NCI-H345 (cell line): ENCODE data around the gene MDM2.

Experiments used
- DNase-seq: peaks from one replicate; lab custom pipeline; 2025; lab: John Stamatoyannopoulos, UW

The MDM2 gene

DNA sequence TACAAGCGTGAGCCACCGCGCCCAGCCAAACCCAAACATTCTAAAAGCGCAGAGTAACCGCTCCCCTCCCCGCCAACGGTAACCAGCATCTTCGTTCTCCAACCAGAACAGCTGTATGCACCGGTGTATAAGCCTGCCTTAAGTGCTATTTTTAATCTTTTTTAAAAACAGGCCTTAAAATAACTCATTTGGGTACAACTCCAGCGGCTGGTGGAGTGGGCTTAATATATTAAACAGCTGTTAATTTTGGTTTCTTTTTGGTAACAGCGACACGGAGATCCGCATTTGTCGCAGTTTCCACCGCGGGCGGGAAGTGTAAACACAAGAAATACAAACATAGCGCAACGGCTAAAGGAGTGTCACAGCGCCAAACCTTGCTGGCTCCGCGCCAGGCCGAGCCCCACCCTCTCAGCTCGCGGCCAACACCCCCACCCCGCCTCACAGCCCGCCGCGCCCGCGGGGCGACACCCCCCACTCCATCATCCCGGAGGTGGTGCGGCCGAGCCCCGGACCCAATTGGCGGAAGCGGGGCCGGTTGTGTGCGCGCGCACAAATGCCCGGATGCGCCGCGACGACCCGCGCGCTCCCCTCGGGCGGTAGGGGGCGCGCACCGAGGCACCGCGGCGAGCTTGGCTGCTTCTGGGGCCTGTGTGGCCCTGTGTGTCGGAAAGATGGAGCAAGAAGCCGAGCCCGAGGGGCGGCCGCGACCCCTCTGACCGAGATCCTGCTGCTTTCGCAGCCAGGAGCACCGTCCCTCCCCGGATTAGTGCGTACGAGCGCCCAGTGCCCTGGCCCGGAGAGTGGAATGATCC is at the start of gene MDM2:
MDM2 (plus strand) TSS at position 602 of the 812 bp plus-strand sequence. CDS start 301 bp downstream, outside the sequence.
- DNase-seq, result peak; percentile 98

DNA sequence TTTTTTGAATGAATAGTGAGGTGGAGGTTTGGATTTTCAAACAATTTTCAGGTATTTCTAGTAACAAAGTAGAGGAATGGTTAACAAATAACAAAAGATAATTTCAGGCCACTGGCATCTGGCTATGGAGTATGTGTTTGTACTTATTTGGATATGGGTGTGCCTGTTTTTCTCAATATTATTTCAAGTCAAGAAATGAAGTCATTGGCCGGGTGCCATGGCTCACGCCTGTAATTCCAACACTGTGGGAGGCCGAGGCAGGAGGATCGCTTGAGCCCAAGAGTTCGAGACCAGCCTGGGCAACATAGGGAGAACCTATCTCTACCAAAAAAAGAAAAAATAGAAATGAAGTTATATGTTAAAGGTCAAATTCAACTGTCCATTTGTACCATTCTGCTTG is 48.1 kb upstream of the MDM2 start:
- DNase-seq, result no peak

DNA sequence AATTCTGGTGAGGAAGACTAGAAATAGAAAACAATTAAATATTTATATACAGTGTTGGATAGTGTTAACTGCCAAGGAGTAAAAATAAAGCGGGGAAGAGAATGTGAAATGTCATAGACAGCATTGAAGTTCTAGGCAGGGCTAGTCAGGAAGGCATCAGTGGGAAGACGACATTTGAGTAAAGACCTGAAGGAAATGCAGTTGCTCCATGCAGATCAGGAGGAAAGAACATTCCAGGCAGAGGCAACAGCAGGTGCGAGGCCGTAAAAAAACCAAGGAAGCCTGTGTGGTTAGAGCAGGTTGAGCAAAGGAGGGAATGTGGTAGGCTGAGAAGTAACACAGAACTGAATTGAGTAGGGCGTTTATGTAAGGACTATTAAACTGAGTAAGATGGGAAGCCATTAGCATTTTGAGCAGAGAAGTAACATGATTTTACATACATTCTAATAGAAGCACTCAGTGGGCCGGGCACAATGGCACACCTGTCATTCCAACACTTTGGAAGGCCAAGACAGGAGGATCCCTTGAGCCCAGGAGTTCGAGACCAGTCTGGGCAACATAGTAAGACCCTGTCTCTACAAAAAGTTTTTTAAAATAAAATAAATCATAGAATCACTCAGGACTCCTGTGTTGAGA is 47.1 kb upstream of the MDM2 start:
- no peak for DNase-seq

DNA sequence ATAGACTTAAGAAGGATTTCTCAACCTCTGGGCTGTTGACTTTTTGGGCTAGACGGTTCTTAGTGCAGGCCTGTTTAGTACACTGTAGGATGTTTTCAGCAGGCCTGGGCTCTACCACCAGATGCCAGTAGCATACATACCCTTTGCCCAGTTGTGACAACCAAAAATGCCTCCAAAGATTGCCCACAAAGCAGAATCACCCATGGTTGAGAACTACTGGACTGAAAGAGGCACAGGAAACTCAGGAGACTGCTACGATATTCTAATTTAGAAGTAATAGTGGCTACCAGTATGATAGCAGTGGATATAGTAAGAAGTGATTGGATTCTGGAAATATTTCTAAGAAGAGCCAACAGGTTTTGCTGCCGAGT is 46.5 kb upstream of the MDM2 start:
- no peak for DNase-seq

DNA sequence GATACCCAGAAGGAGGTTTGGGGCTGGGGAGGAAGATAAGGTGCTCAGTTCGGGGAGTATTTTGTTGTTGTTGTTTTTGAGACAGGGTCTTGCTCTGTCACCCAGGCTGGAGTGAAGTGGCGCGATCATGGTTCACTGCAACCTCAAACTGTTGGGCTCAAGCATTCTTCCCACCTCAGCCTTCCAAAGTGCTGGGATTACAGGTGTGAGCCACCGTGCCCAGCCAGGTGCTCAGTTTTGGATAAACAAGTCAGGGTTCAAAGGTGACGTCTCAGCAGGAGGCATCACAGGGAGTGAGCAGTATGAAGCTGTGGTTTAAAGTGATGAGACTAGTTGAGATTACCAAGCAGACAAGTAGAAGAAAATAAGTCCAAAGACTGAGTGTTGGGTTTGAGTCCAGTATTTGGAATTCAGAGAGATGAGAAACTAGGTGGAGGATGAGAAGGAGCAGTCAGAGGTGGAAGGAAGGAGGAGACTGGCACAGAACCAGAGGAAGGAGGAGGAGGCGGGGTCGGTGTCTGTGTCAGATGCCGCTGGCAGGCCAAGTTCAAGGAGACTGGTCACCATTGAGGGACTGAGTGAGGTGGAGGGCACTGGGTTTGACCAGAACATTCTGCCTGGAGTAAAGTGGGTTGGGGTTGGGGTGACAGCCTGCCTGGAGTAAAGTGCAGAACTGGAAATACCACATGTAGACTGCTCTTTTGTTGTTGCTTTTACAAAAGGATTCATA is 45.9 kb upstream of the MDM2 start:
- no peak for DNase-seq

DNA sequence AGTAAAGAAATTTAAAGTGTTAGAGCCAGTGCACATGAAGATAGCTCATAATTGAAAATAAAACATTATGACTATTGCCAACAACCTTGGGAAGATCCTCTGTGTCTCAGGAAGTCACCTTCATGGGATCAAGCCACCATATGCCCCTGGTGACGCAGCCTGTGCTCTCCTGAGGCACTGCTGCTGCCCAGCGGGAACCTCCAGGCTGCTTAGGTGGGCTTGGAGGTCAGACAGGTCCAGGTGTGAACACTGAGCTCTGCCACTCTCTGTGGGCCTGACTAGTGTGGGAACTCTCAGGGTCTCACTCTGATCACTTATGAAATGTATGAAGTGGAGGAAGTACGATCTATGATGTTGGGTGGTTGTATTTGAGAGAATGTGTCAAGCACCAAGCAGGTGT is 45.3 kb upstream of the MDM2 start:
- no peak for DNase-seq

DNA sequence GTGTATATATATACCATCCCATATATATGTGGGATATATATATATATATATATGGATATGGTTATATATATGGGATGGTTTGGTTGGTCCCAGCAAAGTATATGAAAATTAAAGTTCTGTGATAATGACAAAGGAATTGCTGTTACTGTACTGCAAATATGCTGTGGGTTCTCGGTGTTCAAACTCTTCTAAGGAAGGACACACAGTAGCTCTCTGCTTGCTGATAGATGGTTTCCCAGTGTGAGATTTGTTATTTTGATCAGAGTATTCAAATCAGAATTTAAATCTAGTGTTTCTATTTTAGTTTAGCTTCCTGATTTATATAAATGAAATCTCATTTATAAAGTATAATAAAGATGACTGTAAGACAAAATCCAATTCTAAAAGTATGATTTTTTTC is 42.3 kb upstream of the MDM2 start:
- no peak for DNase-seq

DNA sequence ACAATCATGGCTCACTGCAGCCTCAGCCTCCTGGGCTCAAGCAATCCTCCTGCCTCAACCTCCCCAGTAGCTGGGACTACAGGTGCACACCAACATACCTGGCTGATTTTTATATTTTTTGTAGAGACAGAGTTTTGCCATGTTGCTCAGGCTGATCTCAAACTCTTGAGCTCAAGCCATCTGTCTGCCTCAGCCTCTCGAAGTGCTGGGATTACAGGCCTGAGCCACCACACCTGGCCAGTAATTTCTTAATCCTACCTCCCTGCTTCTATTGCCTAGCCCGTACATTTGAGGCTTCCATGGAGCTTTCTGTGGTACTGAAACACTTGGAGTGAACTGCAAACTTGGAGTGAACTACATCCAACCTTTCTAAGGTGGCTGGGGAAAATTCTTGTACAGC is 41.3 kb upstream of the MDM2 start:
- no peak for DNase-seq

DNA sequence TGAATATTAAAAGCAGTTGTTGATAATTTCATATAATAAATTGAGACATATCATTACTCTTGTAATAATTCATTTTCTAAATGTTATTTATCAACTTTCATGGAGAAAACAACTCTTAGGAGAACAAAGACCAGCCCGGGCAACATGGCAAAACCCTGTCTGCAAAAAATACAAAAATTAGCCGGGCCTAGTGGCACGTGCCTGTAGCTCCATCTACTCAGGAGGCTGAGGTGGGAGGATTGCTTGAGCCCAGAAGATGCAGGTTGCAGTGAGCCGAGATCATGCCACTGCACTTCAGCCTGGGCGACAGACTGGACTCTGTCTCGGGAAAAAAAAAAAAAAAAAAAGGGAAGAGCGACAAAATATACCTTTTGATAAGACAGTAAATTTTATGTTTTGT is 40.8 kb upstream of the MDM2 start:
- no peak for DNase-seq

DNA sequence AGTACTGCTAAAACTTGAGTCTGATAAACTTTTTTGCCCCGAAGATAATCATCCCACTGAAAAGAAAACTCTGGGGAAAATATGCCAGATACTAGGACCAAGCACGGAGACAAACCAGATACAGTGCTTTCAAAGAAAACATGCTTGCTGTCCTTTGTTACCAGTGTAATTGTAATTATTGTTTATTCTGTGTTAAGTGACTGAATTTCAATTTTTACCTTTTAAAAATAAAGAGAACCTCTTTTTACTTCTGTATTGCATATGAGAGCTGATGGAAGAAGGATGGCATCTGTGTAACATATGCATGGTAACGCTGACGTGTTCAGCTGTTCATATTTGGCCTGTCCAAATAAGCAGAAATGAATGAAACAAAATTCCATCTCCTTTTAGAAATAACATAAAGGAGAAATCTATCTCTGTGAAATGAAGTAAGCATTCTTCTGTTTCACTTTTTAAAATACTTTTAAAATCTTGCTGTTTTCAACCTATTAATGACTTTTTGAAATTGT is 39.5 kb upstream of the MDM2 start:
- no peak for DNase-seq

DNA sequence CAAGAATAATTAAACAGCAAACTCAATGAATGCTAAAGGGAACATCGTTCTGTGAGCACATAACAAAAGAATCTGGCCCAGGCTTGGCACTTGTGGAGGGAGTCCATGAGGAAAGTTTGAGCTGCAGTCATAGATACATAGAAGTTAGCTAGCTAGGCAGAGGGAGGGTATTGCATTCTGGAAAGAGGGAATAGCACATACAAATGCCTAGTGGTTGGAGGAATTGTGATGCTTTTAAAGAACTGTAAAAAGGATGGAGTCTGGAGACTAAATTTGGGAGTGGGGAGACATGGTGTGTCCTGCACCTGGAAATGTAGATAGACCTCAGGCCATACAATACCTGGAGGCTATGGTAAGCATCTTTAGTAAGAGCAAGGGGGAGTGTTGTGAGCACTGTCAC is 38.0 kb upstream of the MDM2 start:
- DNase-seq, result no peak

DNA sequence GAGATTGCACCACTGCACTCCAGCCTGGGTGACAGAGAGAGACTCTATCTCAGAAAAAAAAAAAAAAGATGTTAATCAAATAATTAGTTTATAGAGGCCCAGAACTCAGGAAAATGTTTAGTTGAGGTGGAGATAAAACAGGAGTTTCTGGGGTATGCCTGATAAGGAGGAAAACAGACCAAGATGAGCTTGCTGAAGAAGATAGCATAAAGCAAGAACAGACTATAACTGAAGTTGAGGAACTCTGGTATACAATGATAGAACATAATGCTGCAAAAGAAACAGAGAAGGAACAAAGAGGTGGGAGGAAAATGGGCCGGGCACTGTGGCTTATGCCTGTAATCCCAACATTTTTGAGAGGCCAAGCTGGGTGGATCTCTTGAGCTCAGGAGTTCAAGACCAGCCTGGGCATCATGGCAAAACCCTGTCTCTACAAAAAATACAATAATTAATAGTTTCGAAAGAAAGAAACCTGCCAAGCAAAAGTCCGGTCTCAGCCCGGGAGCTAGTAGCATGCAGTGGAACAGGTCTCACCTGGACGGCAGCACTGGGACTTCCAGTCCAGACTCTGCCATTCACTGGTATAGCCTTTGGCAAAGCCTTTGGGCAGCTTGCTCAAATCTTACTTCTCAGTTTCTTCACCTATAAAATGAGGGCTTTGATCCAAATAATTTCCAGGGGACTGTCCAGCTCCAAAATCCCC is 36.6 kb upstream of the MDM2 start:
- no peak for DNase-seq

DNA sequence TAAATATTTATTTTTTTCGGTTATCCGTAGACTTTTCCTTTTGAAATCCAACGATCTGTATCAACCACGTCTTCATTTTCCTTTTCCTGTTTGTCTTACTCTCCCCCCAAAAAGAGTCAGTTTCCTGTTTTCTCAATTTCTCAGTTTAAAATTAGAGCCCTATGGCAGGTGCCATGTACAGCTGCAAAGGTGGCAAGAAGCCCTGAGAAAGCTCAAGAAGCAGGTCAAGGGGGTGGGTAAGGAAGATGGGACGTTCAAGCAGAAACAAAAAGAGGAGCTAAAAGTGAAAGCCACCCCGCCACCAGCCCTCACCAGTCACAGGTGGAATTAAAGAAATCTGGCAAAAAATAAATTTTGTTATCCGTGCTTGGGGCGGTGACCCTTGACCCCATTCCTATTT is 35.3 kb upstream of the MDM2 start:
- DNase-seq, result no peak

DNA sequence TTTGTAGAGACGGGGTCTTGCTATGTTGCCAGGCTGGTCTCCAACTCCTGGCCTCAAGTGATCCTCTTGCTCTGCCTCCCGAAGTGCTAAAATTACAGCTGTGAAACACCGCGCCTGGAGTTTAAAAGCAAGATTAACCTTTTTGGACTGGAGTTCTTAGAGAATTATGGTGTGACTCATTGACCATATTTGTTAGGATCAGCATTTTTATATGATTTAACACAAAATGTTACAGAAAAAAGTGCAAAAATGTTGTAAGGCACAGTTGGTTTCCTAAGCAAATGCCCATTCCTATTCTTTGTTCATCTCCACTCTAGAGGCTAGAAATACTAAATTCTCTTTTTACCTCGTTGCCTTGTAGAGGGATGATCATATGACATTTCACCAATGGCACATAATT is 34.4 kb upstream of the MDM2 start:
- DNase-seq, result no peak

DNA sequence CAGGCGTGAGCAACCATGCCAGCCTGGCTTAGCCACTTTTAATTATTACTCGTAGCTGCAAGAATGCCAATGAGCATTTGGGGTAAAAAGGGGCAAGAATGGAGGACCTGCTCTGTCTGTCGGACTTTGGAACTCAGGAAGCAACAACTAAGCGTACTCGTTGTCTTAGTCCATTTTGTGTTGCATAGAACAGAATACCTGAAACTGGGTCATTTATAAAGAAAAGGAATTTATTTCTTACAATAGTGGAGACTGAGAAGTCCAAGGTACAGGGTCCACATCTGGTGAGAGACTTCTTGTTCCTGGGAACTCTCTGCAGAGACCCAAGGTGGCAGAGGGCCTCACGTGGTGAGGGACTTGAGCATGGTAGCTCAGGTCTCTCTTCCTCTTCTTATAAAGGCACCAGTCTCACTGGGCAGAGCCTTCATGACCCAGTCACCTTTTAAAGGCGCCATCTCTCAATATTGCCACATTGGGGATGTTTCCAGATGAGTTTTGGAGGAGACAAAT is 32.8 kb upstream of the MDM2 start:
- no peak for DNase-seq

DNA sequence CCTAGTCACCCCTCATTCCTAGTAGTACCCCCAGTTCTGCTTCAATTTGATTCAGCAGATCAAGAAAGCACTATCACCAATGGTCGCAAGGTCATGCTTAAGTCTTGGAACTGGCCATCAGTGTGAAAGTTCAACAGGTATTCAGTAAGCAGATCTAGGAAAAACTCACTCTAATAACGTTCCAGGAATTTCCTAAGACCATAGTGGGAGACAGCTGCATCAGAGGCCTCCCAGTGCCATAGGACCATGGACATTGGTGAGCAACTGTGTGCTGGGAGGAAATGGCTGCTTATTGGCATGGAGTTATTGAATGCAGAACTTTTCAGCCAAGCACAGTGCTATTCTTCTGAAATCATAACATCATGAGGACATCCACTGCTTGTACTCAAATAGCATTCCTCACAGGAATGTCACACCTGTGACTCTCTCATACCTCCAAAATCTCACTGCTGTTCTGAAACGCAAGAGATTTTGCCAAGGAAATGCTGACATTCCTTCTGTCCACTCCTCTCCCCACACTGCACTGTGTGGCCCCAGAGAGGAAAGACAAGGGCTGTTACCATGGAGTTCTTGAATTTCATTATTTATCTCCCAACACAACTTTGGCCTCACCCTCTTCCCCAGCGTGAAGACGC is 30.9 kb upstream of the MDM2 start:
- no peak for DNase-seq

DNA sequence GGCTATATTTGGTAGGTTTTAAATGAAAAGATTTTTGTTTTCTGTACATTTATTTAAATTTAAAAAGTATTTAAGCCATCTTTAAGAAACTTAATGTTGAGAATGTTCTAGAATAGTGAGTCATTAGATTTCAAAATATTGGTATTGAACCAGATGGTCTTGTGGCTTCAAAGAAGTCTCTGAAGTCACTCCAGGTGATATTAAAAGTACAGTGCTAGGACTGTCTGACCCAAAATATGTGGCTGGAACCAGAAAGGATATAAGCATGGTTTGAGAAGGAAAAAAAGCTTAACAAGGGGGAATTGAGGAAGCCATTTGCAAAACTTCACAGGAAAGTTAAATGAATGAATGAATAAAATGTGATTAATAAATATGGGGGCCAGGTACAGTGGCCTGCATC is 28.7 kb upstream of the MDM2 start:
- DNase-seq, result no peak

DNA sequence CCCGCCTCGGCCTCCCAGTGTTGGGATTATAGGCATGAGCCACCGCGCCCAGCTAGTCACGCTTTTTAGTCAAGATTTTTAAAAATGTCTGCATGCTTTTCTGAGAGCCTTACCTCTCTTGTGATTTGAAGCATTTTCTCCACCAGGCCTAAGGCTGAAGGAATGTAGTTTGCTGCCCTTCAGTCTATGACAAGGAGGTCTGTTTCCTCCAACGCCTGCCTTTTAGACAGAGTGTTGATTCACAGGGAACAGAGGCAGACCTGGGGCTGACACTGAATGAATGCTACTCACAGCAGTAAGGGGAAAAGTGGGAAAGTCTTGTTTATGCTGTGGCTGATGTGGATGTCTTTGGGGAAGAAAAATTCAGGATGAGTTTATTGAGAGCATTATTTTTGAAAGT is 27.2 kb upstream of the MDM2 start:
- DNase-seq, result no peak

DNA sequence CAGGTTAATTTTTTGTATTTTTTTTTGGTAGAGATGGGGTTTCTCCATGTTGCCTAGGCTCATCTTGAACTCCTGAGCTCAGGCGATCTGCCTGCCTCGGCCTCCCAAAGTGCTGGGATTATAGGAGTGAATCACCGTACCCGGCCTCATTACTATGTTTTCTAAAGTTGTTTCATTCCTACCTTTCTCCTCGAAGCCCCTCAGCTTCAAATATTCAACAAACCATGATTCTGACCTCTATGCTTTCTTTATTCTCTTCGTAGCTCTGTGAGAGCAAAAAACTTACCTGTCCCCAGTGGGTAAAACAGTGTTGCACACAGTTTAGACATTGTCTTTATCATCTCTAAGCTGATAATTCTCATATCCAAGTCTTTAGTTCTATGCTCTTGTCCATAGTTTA is 26.2 kb upstream of the MDM2 start:
- DNase-seq, result no peak

DNA sequence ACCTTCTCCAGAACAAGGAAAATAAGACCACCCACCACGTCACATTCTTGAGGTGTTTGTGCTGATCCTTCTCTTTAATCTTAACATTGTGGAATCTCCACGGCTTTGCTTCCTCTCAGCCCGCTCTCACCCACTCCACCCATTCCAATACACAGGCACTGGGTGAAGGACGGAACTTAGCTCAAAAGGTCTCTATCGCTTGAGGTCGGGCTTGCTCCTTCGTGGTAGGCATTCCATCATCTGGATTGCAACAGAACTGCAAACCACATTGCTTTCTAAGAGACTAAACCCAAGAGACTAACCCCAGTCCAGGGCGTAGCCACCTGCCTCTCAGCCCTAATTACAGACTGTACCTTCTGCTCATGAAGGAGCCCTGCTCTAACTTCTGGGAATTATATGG is 24.0 kb upstream of the MDM2 start:
- no peak for DNase-seq

DNA sequence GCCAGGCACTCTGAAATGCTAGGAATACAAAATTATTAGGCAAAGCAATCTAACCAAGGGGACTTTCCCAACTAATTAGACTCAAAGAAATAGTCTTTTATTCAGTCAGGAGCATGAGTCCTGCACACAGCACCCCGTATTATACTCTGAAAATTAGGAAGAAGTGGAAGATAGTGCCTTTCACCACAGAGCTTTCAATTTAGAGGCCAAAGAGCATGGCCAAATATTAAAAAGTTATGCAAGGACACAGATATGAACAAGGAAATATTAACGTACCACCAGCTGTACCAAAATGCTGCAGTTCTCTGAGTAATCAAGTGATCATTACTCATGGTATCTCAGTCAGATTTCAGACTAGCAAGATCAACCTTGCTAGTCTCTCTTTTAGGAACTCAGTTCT is 22.6 kb upstream of the MDM2 start:
- DNase-seq, result no peak

DNA sequence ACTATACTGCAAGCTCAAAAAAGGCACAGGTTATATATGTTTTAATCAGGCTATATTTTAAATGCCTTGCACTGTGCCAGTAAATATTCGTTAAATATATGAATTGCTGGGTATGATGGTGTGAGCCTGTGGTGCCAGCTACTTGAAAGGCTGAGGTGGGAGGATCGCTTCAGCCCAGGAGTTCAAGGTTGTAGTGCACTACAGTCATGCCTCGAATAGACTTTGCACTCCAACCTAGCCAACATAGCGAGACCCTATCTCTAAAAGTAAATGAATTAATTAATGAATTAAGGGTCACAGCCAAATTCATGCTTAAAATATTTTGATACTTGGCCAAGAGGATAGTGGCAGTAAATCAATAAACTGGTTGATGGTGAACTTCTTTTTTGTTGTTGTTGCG is 22.2 kb upstream of the MDM2 start:
- DNase-seq, result no peak
